GM18868 (cell line): ENCODE data around the gene NATD1.

ENCODE experiments used
- ATAC-seq: cut with Tn5 transposase; IDR thresholded peaks from one replicate; pipeline ENCODE4 v1.9.1; 2021; ENCODE audit warnings: mild to moderate bottlenecking, moderate library complexity; ENCODE audit not compliant: unreplicated experiment

Gene NATD1

GRCh38 chr17:21275579-21276263 is 22.5 kb upstream of the NATD1 start:
- peak; percentile 92 for ATAC-seq

- ATAC-seq, result no peak
Measured at GRCh38 chr17:21275047-21275578, 21.9 kb upstream of the NATD1 start.

- no peak for ATAC-seq
Measured at GRCh38 chr17:21272881-21273792, 19.9 kb upstream of the NATD1 start.

- no peak for ATAC-seq
Measured at GRCh38 chr17:21272250-21272649, 19.0 kb upstream of the NATD1 start.

- ATAC-seq, result no peak
Measured at GRCh38 chr17:21271454-21272183, 18.4 kb upstream of the NATD1 start.

GRCh38 chr17:21269394-21269793 is 16.2 kb upstream of the NATD1 start:
- ATAC-seq, result no peak

GRCh38 chr17:21268596-21269188 is 15.5 kb upstream of the NATD1 start:
- no peak for ATAC-seq

GRCh38 chr17:21263376-21263775 is 10.2 kb upstream of the NATD1 start:
- ATAC-seq, result no peak

- ATAC-seq, result no peak
Measured at GRCh38 chr17:21262259-21262993, 9.2 kb upstream of the NATD1 start.

- no peak for ATAC-seq
Measured at GRCh38 chr17:21258593-21258992, 5.4 kb upstream of the NATD1 start.

- ATAC-seq, result peak; percentile 19
Measured at GRCh38 chr17:21253646-21254441, 634 bp upstream of the NATD1 start.

GRCh38 chr17:21252289-21252795 is 868 bp downstream of the NATD1 start:
- ATAC-seq, result no peak

GRCh38 chr17:21251337-21252010 is 1.7 kb downstream of the NATD1 start:
- ATAC-seq, result no peak

GRCh38 chr17:21250854-21251253 is 2.4 kb downstream of the NATD1 start:
- no peak for ATAC-seq

- no peak for ATAC-seq
Measured at GRCh38 chr17:21249920-21250703, 3.1 kb downstream of the NATD1 start.

- no peak for ATAC-seq
Measured at GRCh38 chr17:21249086-21249795, 4.0 kb downstream of the NATD1 start.

GRCh38 chr17:21248500-21248899 is 4.7 kb downstream of the NATD1 start:
- no peak for ATAC-seq
